GM21786 (cell line): ENCODE data around the gene WDR1.

Experiments used
- ATAC-seq: cut with Tn5 transposase; IDR thresholded peaks from one replicate; pipeline ENCODE4 v1.9.1; 2021; ENCODE audit not compliant: unreplicated experiment

WDR1 gene

DNA sequence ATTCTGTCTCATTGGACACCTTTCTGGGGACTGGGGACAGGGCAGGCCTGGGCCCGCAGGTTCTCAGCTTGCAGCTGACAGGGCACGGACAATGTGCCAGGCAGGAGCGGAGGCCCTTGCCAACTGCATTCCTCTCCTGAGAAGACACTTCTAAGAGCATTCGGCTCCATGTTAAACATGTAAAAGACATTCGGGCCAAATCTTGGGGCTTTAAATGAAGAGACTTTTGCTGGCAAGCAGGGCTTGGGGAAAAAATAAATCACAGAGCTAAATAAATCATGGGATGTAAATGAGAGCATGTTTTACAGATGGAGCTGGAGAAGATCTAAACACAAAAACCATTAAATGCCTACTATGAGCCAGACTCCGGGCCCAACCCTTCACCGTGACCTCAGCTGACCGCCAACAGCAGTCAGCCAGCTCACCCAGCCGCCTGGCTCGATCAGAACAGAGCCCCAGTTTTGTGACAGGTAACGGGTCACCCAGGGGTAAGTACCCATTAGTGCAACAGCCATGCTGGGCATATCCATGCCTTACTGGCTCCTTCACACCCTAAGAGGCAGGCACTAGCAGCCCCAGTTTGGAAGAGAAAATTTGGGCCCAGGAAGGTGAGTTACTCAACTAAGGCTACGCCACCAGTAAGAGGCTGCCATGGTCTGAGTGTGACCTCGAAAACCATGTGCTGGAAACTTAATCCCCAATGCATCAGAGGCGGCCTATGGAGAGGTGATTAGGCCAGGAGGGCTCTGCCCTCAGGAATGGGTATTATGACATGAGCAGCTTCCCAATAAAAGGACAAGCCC, 14.7 kb downstream of the WDR1 start:
- ATAC-seq, result no peak

DNA sequence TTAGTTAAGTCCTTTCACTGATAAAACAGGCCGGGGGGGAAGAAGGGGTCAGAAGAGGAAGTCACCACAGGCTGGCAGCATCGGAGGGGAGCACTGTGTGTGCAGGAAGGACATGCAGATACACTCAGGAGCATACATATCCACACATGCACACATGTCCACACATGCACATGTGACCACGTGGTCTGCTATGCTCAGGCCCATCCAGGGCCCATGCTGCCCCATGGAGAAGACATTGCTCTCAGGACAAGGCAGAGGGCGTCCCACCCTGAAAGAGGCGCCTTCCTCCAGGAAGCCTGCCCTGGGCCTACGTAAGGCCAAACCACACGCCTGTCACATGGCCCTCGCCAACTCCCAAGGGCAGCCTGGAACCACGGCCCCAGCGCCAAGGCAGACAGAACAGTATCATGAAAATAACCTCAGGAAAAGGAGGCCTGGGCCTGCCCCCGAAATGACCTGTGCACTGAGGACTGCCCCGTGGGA, 15.8 kb downstream of the WDR1 start:
- ATAC-seq, result no peak

DNA sequence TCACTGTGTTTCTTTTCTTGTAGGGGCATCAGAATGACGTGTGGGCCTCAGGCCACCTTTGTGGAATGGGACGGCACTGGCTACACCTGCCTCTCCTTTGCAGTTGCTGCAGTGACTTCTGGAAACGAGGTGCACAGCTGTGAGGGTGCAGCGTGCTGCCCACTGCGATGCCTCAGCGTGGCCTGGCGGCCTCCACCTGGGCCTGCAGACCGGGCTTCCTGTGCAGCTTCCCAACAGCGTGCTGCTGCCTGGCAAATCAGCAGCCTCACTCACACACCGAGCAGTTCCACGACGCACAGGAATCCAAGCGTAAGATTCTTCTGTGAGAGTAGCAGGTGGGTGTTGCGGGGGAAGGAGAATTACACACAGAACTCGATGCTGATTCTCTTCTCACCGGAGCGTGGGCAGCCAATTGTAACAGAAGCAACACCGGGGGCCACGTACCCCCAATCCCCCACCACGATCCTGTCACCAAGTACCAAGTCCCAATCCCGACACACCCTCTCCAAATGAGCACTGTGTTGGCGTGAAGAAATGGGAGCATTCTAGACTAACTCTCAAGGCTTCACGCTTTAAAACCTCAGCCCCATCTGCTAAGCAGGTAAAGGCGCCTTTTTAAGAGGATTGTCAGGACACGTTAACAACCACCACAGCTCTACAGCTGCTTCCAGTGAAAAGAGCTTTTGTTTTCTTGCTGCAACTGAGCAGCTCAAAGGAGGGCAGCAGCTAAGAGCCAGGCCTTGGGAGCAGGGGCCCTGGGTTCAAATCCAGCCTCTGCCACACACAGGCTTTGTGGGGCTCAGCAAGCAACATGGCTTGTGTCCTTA, 16.9 kb downstream of the WDR1 start:
- ATAC-seq, result no peak

DNA sequence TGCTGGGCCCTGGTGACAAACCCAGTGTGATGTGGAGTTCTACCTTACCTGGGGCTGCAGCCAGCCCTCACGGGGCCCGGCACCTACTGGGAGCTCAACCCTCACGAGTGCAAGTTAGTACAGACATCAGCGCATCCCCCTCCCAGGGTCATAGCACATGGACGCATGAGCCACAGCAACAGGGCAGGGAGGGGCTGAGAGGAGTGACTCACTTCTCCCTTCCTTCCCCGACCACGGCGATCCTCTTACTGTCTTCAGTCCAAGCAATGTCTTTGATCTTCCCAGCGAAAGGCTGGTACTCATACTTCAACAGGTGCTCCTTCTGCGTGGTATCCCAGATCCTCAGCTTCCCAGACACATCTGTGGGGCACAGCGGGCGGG, 17.8 kb downstream of the WDR1 start:
- ATAC-seq, result no peak

DNA sequence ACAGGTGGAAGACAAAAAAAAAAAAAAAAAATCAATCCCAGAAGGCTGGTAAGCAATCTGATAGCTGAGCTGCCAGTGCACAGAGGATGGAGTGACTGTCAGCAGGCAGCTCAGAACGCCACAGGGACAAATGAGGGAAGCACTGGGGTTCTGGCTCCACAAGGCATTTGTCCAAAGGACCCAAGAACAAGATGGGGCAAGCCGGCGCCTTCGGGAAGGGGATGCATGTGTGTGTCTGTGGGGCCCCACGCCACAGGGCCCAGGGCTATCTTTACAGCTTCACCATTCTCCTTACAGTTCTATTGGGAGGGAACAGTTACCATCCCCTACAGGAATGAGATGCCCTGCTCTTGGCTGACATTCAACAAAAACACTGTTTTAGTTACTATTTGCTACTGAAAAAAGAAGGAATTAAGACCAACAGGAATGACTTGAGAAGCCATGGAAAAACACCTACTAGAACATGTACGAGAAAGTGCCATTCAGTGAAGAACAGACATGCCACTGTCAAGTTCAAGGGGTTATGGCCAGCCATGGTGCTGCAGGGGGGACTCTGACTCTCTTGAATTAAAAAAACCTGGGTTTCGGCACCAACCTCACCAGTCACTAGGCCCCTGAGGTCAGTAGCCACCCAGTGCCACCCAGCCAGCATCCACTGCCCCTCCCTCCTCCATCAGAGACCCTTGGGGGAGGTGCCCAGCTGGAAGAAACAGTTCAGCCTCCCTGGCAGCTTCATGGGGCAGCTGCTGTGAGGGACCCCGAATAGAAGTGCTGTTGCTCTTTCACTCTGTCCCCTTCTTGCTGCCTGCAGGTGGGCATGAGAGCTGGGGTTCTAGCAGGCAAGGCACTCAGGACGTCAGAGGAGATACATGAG, 18.5 kb downstream of the WDR1 start:
- no peak for ATAC-seq

DNA sequence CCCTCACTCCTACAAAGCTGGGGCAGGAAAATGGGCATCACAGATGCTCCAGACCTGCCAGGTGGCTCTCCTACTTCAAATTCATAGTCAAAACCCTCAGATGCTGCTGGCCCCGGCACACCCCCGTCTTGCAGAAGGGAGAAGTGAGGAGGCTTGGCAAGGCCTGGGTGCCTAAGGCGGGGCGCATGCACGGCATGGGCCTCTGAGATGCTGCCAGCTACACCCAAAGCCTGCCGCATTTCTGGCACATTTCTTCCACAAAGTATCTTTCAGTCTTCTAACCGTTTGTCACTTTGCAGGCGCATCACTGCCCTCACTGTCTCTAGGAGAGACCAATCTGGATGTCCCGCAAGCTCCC, 19.6 kb downstream of the WDR1 start:
- ATAC-seq, result no peak

DNA sequence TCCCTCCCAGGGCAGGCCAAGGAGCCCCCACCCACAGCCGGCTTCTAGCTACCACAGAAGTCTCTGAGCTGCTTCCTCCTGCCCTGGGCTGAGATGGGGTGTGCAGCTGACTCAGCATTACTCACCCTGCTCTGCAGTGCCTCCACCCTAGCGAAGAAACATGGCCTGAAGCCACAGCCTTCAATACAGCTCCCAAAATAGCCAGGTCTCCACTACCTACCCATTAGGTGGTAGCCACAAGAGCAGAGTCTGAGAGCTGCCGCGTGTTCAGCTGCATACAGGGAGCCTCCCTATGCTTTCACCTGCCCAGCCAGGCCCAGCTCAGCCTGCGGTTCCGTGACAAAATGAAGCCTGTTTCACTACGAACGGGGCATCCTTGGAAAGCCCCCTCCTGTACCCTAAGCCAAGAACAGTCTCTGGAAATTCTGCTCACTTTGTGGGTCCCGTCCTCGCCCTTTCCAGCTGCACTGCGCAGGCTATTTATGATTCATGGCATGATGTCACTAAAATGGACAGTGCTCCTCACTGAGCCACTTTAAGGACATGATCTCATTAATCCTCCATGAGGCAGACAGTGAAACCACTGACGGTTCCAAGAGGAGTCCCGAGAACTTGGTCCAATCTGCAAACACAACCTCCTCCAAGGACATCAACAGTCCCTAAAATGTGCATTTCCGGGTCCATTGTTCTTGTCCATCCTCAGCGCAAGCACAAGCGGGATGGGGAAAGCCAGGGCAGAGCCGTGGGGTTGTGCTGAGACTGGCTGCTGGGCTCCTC, 20.2 kb downstream of the WDR1 start:
- ATAC-seq, result peak; percentile 82

DNA sequence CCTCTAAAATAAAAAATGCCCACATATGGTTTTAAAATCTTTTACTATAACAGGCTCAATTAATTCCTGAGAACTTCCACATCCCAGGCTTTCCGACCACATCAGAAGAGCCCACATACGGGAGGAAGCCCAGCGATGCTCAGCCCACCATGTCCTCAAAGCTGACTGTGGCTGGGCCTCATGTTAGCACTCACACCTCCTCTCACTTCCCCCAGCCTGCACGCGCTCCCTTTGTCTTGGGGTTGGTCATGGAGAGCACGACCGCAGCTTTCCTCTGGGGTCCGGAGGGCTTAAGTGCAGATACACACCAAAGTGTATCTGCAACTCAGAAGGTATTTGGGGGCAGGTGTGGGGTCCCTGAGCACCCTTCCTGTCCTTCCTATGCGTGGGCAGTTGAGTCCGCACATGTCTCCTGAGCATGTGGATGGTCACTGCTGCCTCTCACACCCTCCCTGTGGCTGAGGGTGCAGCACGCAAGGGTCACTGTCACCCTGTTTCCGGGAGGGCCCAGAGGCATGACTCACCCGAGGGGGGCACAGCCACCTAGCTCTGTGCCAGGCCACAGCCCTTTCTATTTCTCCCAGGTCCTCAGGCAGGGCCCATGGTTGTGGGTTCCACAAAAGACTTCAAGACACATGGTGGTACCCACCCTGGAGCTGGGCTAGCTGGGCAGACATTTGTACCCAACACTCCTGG, 21.2 kb downstream of the WDR1 start:
- no peak for ATAC-seq

DNA sequence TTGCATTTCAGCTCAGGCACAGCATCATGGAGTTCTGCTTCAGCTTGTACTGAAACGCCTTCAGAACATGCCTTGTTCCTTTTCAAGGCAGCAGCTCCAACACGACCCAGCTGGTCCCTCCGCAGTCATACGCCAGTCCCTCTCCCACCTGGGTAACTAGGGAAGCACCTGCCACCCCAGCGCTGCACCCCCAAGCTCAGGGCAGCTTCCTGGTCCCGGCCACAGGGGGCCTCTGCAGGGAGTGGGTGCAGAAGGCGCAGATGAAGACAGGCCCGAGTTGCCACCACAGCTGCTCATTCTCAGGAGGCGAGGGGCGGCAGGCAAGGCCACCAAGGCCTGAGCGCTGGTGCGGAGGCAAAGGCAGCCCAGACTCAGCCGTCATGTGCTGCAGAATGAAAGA, 21.8 kb downstream of the WDR1 start:
- ATAC-seq, result no peak

DNA sequence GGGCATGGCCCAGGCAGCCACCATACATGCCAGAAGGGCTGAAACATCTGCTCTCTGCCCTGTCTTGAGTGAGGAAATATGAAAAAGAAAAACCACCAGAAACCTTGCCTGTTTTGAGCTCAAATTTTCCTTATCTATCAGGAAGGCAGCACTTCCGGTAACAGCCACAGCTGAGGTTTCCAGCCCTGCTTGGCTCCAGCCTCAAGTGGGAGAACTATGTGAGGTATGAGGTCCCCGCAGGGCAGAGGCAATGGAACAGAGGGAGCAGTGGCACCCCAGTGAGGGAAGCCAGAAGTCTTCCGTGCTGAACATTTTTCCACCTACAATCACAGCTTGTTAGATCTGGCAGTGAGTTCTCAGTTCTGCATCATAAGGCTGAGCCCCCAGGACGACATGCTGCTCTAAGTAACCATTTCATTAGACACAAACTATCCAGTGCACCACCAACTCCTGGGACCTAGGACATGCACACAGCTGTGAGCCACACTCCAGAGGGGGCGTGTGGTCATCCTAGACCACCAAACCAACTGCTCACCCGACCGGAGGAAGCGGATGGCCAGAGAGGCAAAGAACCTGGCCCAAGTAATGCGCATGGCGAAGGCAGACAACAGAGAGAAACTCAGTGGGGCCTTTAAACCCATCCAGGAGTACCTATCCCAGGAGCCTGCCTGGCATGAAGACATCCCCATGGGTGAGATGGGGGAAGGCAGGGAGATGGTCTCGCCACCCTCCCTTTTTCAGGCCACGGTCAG, 22.6 kb downstream of the WDR1 start:
- ATAC-seq, result no peak

DNA sequence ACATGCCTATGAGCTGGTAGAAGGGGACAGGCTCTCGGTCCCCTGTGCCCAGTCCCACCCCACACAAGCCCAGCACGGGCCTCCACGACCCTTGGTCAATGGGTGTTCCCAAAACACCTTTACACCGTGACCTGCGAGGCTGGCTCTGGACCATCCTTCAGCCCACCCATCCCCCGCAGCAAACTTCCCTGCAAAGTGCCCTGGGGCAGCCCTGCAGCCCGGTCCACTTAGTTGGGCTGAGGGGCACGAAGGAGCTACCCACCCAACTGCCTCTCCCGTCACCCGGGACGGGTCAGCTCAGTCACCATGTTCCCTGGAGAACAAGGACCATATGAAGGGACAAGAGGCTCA, 23.4 kb downstream of the WDR1 start:
- ATAC-seq, result no peak

DNA sequence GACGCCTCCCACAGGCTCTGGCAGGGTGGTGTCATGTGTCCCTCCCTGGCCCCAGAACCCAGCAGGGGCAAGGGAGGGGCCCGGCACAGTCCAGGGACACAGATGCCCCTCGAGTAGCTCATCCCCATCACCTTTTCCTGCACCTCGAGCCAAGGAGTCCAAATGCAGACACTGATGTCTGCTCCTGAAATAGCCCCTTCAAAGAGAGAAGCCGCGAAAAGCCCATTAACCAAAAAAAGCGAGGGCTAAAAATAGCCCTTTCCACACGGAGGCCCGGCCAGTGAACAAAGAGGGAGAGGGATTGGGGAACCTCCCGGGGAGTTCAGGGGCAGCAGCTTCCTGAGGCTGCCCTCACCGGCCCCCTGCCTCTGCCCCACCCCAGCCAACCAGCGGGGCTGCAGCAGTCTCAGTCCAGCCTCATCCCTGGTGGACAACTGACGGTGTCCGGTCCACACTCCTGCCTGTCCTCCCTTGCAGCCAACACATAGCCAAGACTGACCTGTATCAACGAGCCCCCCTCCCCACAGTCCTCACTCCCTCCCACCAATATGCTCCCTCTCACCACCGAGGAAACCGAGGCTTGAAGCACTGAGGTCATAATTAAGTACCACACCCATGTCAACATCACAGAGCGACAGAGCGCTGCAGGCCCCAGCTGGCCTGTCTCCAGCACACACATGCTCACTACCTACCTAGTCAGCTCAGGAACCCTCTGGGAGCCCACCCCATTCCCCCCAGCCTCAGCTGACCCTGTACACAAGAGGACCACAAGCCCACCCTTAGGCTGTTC, 23.9 kb downstream of the WDR1 start:
- no peak for ATAC-seq

DNA sequence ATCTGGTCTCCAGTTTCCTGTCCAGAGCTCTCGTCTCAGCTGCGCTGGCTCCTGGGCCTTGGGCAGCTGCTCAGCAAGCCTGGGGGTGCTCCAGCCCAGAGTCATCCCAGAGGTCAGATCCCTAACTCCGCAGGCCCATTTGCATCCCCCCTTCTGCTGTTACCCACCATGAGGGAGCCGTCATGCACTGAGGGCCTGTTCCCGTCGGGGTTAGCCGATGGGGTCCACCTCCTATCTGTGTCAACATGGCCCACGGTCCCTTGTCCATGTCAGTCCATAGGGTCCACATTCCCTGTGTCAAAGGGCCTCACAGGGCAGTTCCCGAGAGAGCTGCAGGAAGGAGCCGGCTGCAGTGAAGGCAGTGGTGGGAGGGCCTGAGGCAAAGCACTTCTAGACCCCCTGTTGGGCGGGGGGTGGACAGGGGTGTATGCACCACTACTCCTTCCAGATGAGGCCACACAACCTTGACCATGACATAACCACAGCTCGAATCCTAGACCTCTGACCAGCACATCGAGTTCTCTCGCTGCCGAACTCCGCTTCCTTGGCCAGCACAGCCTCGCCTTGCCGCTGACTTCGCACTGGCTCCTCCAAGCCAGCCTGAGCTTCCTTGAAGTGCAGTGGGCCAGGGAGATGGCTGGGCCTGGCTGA, 24.9 kb downstream of the WDR1 start:
- no peak for ATAC-seq

DNA sequence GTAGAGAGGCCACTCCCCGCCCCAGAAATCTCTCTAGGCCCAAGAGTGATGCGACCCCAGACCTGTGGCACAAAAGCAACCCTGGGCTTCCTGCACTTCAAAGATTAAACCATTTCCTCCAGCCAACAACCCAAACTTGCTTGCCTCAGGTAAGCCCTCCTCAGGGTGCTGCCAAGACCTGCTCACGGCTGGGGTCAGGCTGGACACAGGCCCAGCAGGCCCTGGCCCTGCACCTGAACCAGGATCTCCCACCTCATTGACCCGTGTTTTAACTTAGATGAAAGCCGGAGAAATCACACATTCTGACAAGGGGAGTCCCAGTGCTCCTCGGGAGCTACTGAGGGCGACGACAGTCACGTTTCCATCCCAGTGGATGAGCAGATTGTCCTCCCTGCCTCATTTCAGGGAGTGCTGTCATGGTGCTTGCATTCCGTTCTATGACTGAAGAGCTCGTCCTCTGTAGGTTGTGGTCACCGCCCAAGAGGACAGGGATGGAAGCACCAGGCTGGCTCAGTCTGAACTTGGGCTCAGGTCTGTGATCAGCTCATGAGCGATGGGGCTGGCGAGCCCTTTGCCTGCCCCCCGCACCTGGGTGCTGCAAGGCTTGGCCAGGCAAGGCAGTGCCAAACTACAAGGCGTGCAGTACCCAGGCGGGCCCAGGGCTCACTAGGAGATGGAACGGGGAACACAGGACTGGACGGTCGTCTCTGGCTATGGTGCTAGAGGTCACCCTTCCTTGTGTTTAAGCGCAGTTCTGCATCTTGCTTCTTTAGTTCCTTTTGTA, 25.9 kb downstream of the WDR1 start:
- no peak for ATAC-seq

DNA sequence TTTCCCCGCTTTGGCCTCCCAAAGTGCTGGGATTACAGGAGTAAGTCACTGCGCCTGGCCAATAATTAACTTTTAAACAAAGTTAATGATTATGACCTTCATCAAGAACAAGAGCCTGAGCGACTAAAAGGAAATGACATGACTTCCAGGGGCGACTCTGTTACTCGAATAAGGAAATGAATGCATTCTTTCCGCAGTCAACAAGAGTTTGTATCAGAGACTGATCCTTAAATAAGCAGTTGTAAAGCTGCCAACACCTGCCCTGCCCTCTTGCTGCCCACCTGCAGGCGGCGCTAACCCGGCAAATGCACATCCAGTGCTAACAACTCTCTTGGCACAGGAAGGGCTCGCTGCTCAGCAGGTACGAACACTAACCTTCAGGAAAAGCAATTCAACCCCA, 27.3 kb downstream of the WDR1 start:
- ATAC-seq, result no peak

DNA sequence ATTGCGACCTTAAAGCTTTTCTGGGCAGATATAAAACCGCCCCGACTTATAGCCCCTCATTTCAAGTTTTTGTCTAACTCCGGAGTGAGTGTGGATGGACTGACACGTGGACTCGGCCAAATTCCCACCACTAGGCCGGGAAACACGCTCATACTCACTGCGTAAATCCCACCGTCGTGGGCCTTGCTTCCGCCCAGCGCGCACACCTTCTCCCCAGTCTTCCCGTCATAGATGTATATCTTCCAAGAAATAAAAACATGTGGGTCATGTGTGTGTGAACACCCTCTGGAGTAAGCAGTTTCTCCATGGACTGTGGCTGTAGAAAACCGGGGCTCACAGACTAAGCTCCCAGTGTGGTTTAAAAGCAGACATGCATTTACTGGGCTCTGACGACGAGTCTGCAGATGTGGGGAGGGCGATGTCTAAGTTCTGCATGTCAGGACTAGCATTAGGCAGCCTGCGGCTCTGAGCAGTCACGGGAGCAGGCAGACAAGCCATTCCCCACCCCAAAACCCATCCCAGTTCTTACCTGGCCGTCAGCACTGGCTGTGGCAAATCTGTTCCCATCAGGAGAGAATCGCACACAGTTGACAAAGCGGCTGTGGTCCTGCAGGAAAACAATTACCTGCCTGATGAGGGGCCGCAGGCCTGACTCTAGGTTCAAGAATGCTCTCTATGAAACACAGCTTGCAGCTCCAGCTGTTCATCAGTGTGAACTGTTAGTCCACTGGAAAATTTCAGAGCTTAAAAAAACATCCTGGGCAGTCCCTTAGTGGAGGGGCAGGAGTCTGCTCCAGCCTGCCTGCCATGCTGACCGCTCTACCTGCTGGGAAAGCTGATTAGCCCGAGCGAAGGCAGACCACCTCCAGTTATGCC, 28.2 kb downstream of the WDR1 start:
- ATAC-seq, result no peak
